Activated naive CD4-positive, alpha-beta T cell (primary cell): Measurements from ENCODE around the gene ATP6V0B.

Source experiments
- DNase-seq, 4 experiments: peaks; one replicate each; lab custom pipeline; 2025; lab: John Stamatoyannopoulos, UW

ATP6V0B gene

GRCh38 chr1:43946236-43947060 lies 28.3 kb upstream of the ATP6V0B start, which contains the start of gene IPO13:
Gene IPO13, plus strand, starts transcription at chr1:43946950. Its CDS starts 651 bp downstream, at chr1:43947601.
- peak; percentile 77 to 92 (median 86) for DNase-seq

GRCh38 chr1:43947061-43947873 lies 27.5 kb upstream of the ATP6V0B start:
- DNase-seq: no peak

- no peak for DNase-seq
Measured at GRCh38 chr1:43947874-43948437, 26.8 kb upstream of the ATP6V0B start.

GRCh38 chr1:43949678-43950077 lies 25.1 kb upstream of the ATP6V0B start:
- no peak for DNase-seq

DNA sequence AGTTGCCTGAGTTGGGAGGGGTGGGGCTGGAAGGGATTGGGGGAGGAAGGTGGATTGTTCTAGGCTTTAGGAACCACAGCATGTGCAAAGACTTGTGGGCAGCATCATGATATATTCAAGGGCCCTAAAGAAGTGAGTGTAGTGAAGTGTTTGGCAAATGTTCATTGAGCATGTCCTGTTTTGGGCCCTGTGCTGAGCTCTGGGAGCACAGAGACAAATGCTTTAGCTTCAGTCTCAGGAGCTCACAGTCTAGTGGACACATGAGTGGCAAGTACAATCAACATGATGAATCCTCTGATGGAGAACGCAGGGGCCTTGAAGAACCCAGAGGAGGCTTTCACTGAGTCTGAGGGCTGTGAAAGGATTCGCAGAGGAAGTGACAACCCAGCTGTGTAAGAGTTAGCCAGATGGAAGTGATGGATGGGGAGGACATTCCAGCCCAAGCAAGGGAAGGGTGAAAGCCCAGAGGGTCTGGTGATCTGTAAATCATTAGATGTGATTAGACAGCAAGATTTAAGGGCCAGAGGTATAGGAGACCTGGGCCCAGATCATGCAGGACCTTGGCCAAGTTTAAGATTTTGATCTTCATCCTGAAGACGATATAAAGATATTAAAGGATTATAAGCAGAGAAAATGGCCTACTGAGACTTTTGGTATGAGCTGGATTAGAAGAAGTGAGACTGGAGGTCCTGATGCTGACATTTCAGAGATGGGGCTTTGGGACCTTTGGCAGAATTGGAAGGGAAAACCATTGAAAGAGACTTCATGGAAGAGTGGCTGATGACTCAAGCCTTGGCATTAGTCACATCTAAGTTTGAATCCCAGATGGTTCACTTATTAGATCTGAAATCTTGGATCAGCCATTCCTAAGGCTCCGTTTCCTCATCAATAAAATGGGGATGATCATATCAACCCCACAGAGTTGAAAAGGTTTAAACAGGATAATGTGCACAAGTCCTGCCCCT lies 23.5 kb upstream of the ATP6V0B start:
- DNase-seq: no peak

- DNase-seq: no peak
Measured at GRCh38 chr1:43952731-43953346, 21.9 kb upstream of the ATP6V0B start.

- no peak for DNase-seq
Measured at GRCh38 chr1:43953361-43953760, 21.4 kb upstream of the ATP6V0B start.

DNA sequence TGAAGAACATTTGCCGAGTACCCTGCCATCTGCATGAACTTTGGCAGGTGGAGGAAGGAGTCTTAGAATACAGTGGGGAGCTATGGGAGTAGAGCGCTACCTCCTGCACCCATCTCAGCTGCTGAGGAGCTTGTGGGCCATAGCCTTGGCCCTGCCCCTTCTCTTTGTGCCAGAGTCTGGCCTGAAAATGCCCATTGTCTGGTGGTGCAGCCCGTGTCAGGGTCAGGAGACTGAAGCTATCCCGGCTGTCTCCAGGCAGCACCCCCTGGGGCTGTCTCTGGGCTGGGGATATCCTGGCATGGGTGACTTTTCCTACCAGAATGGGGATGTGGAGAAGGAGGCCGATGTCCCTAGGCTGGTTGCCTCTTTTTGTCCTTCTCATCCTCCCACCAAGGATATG lies 20.7 kb upstream of the ATP6V0B start:
- no peak for DNase-seq

DNA sequence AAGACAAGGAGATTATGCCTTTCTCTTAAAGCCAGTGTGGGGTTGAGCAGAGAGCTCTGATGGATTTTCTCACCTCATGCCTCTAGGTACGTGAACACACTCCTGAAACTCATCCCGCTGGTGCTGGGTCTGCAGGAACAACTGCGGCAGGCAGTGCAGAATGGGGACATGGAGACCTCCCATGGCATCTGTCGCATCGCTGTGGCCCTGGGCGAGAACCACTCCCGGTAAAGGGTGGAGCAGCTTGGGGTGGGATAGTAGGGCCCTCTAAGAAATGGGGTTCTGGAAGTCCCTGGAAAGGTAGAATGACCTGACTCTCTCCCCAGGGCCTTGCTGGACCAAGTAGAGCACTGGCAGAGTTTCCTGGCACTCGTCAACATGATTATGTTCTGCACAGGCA lies 18.5 kb upstream of the ATP6V0B start:
- DNase-seq: no peak

DNA sequence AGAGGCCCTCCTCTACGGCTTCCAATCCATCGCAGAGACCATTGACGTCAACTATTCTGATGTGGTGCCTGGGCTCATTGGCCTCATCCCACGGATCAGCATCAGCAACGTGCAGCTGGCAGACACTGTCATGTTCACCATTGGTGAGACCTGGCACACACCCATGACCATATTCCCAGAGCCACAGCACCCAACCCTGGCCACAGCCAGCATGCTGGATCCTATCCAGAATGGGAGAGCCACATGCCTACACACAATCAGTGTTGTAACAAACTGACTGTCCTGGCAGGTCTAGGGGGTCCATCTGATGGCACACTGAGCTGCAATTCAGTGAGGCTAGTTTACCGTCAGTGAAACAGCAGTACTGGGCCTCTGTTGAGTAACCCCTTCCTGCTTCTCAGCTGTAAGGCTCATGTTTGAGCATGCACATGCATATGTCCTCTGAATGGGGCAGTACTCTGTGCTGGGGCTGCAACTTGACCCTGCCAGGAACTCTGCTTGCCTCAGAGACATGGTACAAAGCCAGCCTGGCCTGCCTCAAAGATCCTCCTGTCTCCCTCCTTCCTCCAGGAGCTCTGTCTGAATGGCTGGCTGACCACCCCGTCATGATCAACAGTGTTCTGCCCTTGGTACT lies 17.2 kb upstream of the ATP6V0B start:
- DNase-seq: no peak

GRCh38 chr1:43958351-43959255 lies 16.2 kb upstream of the ATP6V0B start:
- DNase-seq: no peak

DNA sequence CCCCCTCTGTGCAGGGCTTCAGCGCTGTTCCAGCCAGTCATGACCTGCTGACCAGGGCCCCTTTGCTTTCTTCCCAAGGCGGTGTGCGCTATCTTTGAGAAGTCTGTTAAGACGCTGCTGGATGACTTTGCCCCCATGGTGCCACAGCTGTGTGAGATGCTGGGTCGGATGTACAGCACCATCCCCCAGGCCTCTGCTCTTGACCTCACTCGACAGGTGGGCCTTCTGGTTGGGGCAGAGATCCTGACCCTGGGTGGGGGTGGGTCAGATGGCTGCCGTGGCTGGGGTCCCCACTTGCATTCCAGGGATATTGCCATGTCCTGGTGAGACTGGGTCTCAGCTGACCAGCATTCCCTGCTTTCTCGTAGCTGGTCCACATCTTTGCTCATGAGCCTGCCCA lies 14.0 kb upstream of the ATP6V0B start:
- no peak for DNase-seq

- no peak for DNase-seq
Measured at GRCh38 chr1:43961692-43962091, 13.1 kb upstream of the ATP6V0B start.

DNA sequence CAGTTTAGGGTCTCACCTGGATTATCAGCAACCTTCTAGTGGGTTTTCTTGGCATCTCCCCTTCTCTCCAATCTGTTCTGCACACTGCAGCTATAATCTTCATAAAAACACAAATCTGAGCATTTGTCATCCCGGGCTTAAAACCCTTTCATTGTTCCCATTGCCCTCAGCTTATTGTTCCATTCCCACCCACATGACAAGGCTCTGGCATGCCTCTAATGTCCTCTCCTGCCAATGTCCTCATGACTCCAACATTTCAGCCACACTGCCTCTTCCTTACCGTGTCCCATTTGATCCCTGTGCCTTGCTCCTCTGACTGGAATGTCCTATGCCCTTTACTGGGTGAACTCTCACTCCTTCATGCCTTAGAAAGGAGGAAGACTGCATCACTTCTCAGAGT lies 12.4 kb upstream of the ATP6V0B start:
- no peak for DNase-seq

GRCh38 chr1:43963006-43963405 lies 11.8 kb upstream of the ATP6V0B start:
- DNase-seq: no peak

- DNase-seq: no peak
Measured at GRCh38 chr1:43963890-43964289, 10.9 kb upstream of the ATP6V0B start.

DNA sequence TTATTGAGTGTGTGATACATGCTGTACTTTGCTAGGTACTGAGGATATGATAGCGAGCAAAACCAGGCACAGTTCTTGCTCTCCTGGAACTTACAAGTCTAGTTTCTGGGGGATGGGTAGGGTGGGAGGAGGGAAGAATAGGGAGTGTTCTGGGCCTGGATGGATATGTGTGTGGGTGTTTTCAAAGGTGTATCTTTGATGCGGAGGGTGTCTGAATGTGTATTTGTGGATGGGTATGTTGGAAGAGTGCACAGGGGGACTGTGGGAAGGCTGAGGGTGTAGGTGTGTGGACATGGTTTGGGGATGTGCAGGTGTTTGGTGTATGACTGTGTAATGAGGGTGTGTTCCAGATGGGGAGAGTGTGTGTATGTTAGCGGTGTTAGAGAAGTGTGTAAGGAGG lies 9.4 kb upstream of the ATP6V0B start:
- DNase-seq: no peak

- no peak for DNase-seq
Measured at GRCh38 chr1:43968348-43968948, 6.3 kb upstream of the ATP6V0B start.

DNA sequence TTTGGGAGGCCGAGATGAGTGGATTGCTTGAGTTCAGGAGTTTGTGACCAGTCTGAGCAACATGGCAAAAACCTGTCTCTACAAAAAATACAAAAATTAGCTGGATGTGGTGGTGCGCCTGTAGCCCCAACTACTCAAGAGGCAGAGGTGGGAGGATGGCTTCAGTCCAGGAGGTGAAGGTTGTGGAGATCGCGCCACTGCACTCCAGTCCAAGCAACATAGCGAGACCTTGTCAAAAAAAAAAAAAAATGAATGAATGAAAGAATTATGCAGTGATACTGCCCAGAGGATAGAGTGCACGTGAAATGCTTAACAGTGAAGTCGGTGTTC lies 5.4 kb upstream of the ATP6V0B start:
- DNase-seq: no peak
